HG03342 (cell line): ENCODE results near the gene TPT1.
"Not testable (repeated sequence)": the region's sequence is repeated elsewhere in the genome, so short reads cannot be mapped to it uniquely, and the experiment has no call there.

Source experiments
- ATAC-seq: cut with Tn5 transposase; IDR thresholded peaks from one replicate; pipeline ENCODE4 v1.9.1; 2021; ENCODE audit warnings: mild to moderate bottlenecking, moderate library complexity; ENCODE audit not compliant: unreplicated experiment

The TPT1 gene

GRCh38 chr13:45341034-45341798 is at the start of gene TPT1:
TPT1 (minus strand) TSS chr13:45341183; CDS start chr13:45341069, 114 bp downstream.
- ATAC-seq = peak; percentile 83

- ATAC-seq = not testable (repeated sequence)
Measured at GRCh38 chr13:45390348-45390747, 49.4 kb upstream of the TPT1 start.

DNA sequence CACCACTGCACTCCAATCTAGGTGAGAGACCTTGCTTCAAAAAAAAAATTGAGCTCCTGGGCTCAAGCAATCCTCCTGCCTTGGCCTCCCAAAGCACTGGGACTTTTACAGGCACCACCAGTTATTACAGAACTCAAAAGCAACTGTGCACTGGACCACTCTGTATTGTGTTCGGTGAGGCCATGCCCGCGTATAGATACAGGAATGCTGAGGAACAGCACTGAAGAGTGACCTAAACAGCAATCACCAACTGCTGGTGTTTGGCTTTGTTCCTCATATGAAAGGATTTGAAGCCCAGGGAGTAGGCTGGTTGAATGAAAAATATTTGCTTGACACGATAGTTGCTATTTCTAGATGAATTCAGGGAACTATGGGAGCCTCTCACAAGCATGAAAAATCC is 47.7 kb upstream of the TPT1 start:
- ATAC-seq = no peak

DNA sequence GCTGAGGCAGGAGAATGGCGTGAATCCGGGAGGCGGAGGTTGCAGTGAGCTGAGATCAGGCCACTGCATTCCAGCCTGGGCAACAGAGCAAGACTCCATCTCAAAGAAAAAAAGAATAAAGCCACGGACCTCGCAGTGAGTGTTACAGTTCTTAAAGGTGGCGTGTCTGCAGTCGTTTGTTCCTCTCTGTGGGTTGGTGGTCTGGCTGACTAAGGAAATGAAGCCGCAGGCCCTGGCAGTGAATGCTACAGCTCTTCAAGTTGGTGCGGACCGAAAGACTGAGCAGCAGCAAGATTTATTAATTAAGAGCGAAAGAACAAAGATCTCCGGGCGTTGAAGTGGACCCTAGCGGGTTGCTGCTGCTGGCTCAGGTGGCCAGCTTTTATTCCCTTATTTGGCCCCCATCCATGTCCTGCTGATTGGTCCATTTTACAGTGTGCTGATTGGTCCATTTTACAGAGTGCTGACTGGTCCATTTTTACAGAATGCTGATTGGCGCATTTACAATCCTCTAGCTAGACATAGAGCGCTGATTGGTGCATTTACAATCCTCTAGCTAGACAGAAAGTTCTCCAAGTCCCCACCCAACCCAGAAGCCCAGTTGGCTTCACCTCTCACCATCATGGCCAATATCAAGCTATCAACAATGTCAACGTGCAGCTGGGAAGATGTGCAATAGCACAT is 46.1 kb upstream of the TPT1 start:
- not testable (repeated sequence) for ATAC-seq

GRCh38 chr13:45385907-45386553 is 45.0 kb upstream of the TPT1 start:
- ATAC-seq = no peak

DNA sequence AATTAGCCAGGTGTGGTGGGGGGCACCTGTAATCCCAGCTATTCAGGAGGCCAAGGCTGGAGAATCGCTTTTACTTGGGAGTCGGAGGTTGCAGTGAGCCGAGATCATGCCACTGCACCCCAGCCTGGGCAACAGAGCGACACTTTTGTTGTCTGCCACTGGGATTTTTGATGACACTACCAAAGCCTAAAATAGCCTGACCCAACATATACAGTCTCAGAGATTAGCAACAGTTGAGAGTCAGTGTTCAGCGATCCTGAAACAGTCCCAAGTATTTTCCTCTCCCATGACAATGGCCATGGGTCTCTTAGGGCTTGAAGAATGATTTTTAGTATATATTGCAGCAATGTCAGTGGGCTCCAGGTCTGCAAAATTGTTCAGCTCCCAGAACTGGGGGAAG is 44.3 kb upstream of the TPT1 start:
- ATAC-seq = no peak

GRCh38 chr13:45384474-45385174 is 43.6 kb upstream of the TPT1 start:
- ATAC-seq = no peak

DNA sequence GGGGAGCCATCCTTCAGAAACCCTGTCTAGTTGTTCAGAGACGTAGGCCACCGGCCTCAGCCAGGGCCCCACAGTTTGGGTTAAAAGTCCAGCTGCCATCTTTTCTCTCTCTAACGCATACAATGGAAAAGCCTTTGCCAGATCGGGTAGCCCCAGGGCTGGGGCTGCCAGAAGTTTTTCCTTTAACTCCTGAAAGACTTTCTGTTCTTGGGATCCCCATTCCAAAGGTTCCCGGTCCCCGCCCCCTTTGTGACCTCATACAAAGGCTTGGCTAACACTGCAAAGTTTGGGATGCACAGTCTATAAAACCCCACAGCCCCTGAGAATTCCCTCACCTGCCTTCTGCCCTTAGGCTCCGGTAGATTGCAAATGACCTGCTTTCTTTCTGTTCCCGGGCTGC is 41.8 kb upstream of the TPT1 start:
- ATAC-seq = not testable (repeated sequence)

- ATAC-seq = no peak
Measured at GRCh38 chr13:45381196-45381595, 40.2 kb upstream of the TPT1 start.

GRCh38 chr13:45380708-45381107 is 39.7 kb upstream of the TPT1 start:
- ATAC-seq = not testable (repeated sequence)

DNA sequence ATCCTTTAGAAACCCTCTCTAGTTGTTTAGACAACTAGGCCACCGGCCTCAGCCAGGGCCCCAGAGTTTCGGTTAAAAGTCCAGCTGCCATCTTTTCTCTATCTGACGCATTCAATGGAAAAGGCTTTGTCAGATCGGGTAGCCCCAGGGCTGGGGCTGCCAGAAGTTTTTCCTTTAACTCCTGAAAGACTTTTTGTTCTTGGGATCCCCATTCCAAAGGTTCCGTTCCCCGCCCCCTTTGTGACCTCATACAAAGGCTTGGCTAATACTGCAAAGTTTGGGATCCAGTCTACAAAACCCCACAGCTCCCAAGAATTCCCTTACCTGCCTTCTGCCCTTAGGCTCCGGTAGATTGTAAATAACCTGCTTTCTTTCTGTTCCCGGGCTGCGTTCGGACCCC is 38.5 kb upstream of the TPT1 start:
- not testable (repeated sequence) for ATAC-seq

DNA sequence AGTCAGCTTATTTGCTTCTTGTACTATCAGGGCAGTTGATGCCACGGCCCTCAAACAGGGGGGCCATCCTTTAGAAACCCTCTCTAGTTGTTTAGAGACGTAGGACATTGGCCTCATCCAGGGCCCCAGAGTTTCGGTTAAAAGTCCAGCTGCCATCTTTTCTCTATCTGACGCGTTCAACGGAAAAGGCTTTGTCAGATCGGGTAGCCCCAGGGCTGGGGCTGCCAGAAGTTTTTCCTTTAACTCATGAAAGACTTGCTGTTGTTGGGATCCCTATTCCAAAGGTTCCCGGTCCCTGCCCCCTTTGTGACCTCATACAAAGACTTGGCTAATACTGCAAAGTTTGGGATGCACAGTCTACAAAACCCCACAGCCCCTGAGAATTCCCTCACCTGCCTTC is 37.8 kb upstream of the TPT1 start:
- ATAC-seq = not testable (repeated sequence)

- not testable (repeated sequence) for ATAC-seq
Measured at GRCh38 chr13:45377314-45377713, 36.3 kb upstream of the TPT1 start.

- not testable (repeated sequence) for ATAC-seq
Measured at GRCh38 chr13:45376651-45377050, 35.7 kb upstream of the TPT1 start.

DNA sequence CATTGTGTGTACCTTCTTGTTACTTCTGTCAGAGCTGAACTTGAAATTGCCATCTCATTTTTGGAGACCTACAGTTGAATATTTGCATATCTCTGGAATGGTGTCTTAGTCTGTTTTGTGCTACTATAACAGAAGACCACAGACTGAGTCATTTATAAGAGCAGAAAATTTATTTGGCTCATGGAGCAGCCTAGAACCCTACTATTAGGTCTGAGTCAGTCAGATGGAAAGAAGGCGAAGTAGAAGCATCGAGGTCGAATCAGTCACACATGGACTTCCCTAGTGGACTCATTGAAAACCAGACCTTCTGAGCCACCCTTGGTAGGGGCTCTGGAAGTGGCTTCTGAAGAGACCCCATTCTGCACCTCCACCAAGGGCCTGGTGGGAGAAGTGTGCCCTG is 33.9 kb upstream of the TPT1 start:
- ATAC-seq = no peak

DNA sequence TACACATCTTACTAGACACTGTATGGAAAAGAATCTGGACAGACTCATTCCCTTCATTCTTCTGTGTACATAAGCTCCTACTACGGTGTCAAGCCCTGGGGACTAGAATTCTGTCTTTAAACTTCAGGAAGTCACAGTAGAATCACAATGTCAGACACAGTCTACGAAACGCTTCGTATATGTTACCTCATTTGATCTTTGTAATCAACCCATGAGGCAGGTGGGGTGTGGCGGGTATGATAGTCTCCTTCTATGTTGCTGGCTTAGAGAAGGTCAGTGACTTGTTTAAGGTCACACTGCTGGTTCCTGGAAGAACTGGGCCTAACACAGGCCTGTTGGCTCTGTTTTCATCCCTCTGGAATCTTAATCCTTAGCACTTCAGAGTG is 32.2 kb upstream of the TPT1 start:
- ATAC-seq = no peak

DNA sequence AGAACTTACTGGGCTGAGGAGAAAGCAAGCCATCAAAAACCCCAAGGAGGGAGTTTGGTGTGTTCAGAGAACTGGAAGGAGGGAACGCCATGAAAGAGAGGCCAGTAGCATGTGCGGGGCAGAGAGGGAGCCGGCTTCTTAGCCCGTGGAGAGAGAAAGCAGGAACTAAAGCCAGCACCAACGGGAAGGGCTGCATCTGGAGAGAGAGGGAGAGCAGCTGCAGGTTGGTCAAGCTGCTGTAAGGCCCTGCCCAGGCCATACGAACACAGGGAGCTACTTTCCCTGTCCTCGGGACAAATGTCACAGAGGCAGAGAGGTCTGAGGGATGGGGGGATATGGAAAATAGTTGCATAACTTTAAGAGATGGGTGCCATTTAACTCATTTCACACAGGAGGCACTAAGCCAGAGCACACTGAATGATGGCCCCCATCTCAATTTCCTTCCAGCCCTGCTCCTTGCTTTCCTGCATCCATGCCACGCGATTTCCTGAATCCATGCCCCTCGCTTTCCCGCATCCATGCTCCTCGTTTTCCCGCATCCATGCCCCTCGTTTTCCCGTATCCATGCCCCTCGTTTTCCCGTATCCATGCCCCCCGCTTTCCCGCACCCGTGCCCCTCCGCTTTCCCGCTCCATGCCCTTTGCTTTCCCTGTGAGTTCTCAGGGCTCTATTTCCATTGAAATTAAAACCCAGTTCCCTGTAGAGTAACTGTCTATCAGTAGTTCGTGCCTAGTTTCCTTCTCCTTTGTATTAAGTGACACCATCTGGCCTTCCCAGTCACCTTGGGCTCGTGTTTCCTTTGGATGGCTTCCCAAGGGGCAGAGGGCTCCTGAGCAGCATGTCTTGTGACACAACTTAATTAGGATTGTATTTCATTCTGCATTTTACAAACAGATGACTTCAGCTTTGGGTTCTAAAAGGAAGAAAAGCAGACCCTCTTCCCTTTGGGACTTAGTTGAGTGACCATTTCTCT is 31.5 kb upstream of the TPT1 start:
- no peak for ATAC-seq

DNA sequence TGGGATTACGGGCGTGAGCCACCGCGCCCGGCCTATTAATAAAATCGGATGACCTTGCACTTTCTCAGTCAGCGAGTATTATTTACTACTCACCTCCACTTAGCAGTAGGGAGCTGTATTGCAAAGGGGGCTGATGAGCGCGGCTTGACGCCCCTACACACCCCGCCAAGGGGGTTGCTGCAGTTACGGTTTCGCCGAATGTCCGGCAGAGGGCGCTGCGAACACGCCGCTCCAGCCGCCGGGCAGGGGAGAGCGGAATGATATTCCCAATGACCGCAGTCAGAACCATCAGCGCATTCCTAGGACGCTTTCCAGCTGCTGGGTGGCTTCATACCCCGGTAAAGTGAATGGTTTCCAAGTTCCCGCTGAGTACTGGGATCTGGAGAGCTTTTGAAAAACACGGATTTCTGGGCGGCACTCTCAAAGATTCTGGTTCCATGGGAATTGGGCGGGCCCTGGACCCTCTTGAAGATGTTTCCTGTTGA is 30.0 kb upstream of the TPT1 start:
- ATAC-seq = no peak

DNA sequence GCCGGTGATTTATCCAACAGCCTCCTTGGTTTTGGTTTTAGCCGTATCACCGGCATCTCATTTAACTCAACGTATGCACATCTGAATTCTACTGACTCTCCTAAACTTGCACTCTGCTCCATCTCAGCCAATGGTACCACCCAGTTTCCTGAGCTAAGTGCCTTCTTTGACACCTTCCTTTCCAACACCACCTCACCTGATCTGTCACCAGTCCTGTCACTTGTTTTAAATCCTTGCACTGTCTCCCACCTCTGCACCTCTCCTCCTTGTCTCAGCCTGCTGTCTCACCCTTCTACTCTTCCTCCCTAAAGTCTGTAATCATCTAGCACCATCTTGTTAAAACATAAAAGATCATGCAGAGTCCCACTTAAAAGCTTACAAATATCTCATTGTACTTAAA is 28.1 kb upstream of the TPT1 start:
- no peak for ATAC-seq

- ATAC-seq = no peak
Measured at GRCh38 chr13:45368571-45368970, 27.6 kb upstream of the TPT1 start.
